CD1c-positive myeloid dendritic cell (primary cell): ENCODE data around the gene KRTAP23-1.

Experiments
- DNase-seq: peaks from one replicate; pipeline ENCODE4 v3.0.0-alpha.2; 2016; ENCODE audit errors: extremely low spot score

The KRTAP23-1 gene

DNA sequence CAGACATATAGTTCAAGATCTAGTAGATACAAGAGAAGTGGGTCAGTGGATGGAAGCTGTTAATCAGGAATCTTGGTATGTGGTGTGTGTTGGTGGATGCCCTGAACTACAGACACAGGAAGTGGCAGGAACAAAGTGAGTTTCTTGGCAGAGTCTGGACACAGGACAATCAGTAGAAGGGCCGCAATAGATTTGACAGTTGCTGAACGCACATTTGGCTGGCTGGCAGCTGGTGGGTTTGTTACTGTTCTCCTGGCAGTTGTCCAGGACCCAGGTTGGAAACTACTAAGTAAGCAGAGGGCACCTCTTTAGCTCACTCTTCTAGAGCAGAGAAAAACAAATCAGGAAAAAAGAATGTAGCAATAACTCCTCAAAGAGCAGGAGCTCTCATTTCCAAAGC lies 41.5 kb downstream of the KRTAP23-1 start:
- DNase-seq = no peak

DNA sequence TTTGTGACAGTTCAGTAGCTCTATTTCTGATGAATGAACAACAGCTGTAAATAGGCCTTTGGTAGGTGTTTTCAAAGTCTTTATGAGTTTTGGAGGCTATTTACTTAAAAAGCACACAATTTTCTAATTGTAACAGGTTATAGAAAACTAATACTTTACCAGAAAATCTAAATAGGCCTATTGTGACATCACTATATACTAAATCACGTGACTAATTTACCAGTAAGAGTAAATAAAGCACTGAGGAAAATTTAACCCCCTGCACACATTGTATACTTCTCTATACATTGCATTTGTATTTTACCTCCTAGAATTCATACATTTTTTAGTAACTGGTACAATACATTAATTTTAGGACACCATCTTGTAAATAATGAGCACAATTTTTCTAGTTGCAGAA lies 43.3 kb downstream of the KRTAP23-1 start:
- no peak for DNase-seq
